ENCODE data around the gene SPG7.

The SPG7 gene

GRCh38 chr16:89522287-89522686, 14.1 kb downstream of the SPG7 start:
- no peak for DNase-seq

- DNase-seq, result no peak
Observed at GRCh38 chr16:89523680-89524344, 15.6 kb downstream of the SPG7 start.

- no peak for DNase-seq
Observed at GRCh38 chr16:89525146-89525913, 17.1 kb downstream of the SPG7 start.

GRCh38 chr16:89529097-89529496, 20.9 kb downstream of the SPG7 start:
- DNase-seq, result no peak

GRCh38 chr16:89530401-89531381, 22.5 kb downstream of the SPG7 start:
- no peak for DNase-seq

GRCh38 chr16:89531821-89532526, 23.8 kb downstream of the SPG7 start:
- DNase-seq, result no peak

GRCh38 chr16:89534252-89534756, 26.1 kb downstream of the SPG7 start:
- no peak for DNase-seq

GRCh38 chr16:89536371-89536770, 28.2 kb downstream of the SPG7 start:
- no peak for DNase-seq

GRCh38 chr16:89536886-89537548, 28.8 kb downstream of the SPG7 start:
- DNase-seq, result no peak

GRCh38 chr16:89537549-89537925, 29.3 kb downstream of the SPG7 start:
- no peak for DNase-seq

GRCh38 chr16:89538286-89538685, 30.1 kb downstream of the SPG7 start:
- DNase-seq, result no peak

GRCh38 chr16:89540557-89540956, 32.4 kb downstream of the SPG7 start:
- DNase-seq, result no peak

GRCh38 chr16:89541792-89542191, 33.6 kb downstream of the SPG7 start:
- no peak for DNase-seq

GRCh38 chr16:89544113-89544512, 35.9 kb downstream of the SPG7 start:
- no peak for DNase-seq

GRCh38 chr16:89544713-89545043, 36.5 kb downstream of the SPG7 start:
- no peak for DNase-seq

- DNase-seq, result no peak
Observed at GRCh38 chr16:89545044-89545830, 37.0 kb downstream of the SPG7 start.

- no peak for DNase-seq
Observed at GRCh38 chr16:89545831-89546574, 37.8 kb downstream of the SPG7 start.

- DNase-seq, result no peak
Observed at GRCh38 chr16:89546781-89547180, 38.6 kb downstream of the SPG7 start.

GRCh38 chr16:89547291-89547690, 39.1 kb downstream of the SPG7 start:
- DNase-seq, result no peak

- no peak for DNase-seq
Observed at GRCh38 chr16:89547860-89548259, 39.7 kb downstream of the SPG7 start.
